B cell (primary cell): ENCODE measurements around the gene ZDHHC21. TPM values are rescaled to one million over a fixed set of nuclear protein-coding genes. Genes with fewer than 3 reads are reported as not detected.

Source experiments
- ATAC-seq: fragments of 200-7000 bp; cut with Tn5 transposase; one replicate; pipeline ENCODE4 v1.10.0; 2021; ENCODE audit warnings: low read depth, mild to moderate bottlenecking, moderate number of reproducible peaks, moderate library complexity
- CTCF ChIA-PET: fragments of 350-600 bp; sonication (Branson Sonifier 250); formaldehyde crosslinking; loops from one replicate; lab custom pipeline; 2021; ENCODE audit warnings: antibody characterized with exemption, inconsistent platforms; lab: Charles Lee
- POLR2A ChIA-PET: fragments of 350-600 bp; sonication (Branson Sonifier 250); formaldehyde crosslinking; loops from one replicate; lab custom pipeline; 2021; ENCODE audit warnings: antibody characterized with exemption; lab: Charles Lee
- DNase-seq: peaks from one replicate; pipeline ENCODE4 v3.0.0; 2013
- H2AFZ ChIP-seq: 2 replicates; pipeline ENCODE4 v1.6.1; 2012; ENCODE audit warnings: mild to moderate bottlenecking, low read depth, low read length; ENCODE audit not compliant: insufficient read depth, poor library complexity, severe bottlenecking
- H3K27ac ChIP-seq, 2 donors: 1 replicate in 1 of 2; 2 replicates in 1 of 2; pipeline ENCODE4 v1.5.1; 2012 to 2013; ENCODE audit warnings: low read length in 2 of 2, mild to moderate bottlenecking in 2 of 2, moderate library complexity in 1 of 2
- H3K27me3 ChIP-seq, 4 experiments: fragments of 200-600 bp in 1 of 4; sonication (generic) in 1 of 4; replicated peaks in 1 of 4; 1 replicate in 2 of 4; 2 replicates in 2 of 4; pipeline versions ENCODE4 v1.6.1 to v1.7.0; 2013 to 2016; ENCODE audit warnings: low read length in 3 of 4, mild to moderate bottlenecking in 2 of 4, mixed read lengths in 1 of 4, moderate library complexity in 1 of 4; ENCODE audit not compliant: insufficient read depth in 4 of 4, control insufficient read depth in 3 of 4; ENCODE audit errors: control extremely low read depth in 1 of 4
- H3K36me3 ChIP-seq, 2 experiments: replicated peaks in 1 of 2; 1 replicate in 1 of 2; 2 replicates in 1 of 2; pipeline versions ENCODE4 v1.6.1 to v1.7.1; 2013; ENCODE audit warnings: low read length in 1 of 2; ENCODE audit not compliant: insufficient read depth in 2 of 2, control insufficient read depth in 1 of 2; ENCODE audit errors: control extremely low read depth in 1 of 2, extremely low read depth in 1 of 2
- H3K4me1 ChIP-seq, 2 donors: fragments of 200-600 bp in 1 of 2; sonication (generic) in 1 of 2; 1 replicate in 1 of 2; 2 replicates in 1 of 2; pipeline versions ENCODE4 v1.5.1 to v1.6.1; 2013 to 2017; ENCODE audit warnings: low read length in 2 of 2; ENCODE audit not compliant: control insufficient read depth in 2 of 2, insufficient read depth in 2 of 2
- H3K4me2 ChIP-seq: replicated peaks from 2 replicates; pipeline ENCODE3; 2012; ENCODE audit warnings: mild to moderate bottlenecking, low read depth, low read length; ENCODE audit not compliant: poor library complexity, severe bottlenecking
- H3K4me3 ChIP-seq, 5 experiments: fragments of 200-600 bp in 1 of 5; sonication (generic) in 1 of 5; 1 replicate in 3 of 5; 2 replicates in 2 of 5; pipeline versions ENCODE4 v1.5.1 to v1.7.0; 2011 to 2016; ENCODE audit warnings: low read length in 4 of 5, mild to moderate bottlenecking in 4 of 5, low read depth in 2 of 5, control low read depth in 1 of 5, moderate library complexity in 1 of 5; ENCODE audit not compliant: insufficient read depth in 1 of 5; ENCODE audit errors: control extremely low read depth in 1 of 5, extremely low read depth in 1 of 5
- H3K79me2 ChIP-seq: fragments of 200-600 bp; sonication (generic); one replicate; pipeline ENCODE4 v1.6.0; 2016; ENCODE audit warnings: low read length; ENCODE audit not compliant: control insufficient read depth, insufficient read depth
- H3K9ac ChIP-seq: fragments of 200-600 bp; sonication (generic); 2 replicates; pipeline ENCODE4 v1.6.1; 2017; ENCODE audit warnings: mild to moderate bottlenecking, low read length, moderate library complexity
- H3K9me3 ChIP-seq, 3 donors: one replicate each; pipeline versions ENCODE4 v1.6.1 to v1.7.1; 2013; ENCODE audit warnings: low read length in 2 of 3; ENCODE audit not compliant: control insufficient read depth in 2 of 3, insufficient read depth in 1 of 3; ENCODE audit errors: control extremely low read depth in 1 of 3
- H4K20me1 ChIP-seq: 2 replicates; pipeline ENCODE4 v1.6.0; 2012; ENCODE audit warnings: mild to moderate bottlenecking, low read length; ENCODE audit not compliant: insufficient read depth, control insufficient read depth, poor library complexity, severe bottlenecking
- H3K27ac Mint-ChIP-seq: one replicate; pipeline ENCODE4 v1.8.0; 2021; ENCODE audit warnings: mixed read lengths
- H3K27me3 Mint-ChIP-seq: one replicate; pipeline ENCODE4 v1.8.0; 2021; ENCODE audit warnings: mixed read lengths
- H3K4me1 Mint-ChIP-seq: one replicate; pipeline ENCODE4 v1.8.0; 2021; ENCODE audit warnings: mixed read lengths
- H3K4me3 Mint-ChIP-seq: one replicate; pipeline ENCODE4 v1.8.0; 2021; ENCODE audit warnings: mixed read lengths
- H3K9me3 Mint-ChIP-seq: one replicate; pipeline ENCODE4 v1.8.0; 2022; ENCODE audit warnings: mixed read lengths; ENCODE audit not compliant: insufficient read depth
- CTCF ChIP-seq: fragments of 200-600 bp; IDR thresholded peaks from one replicate; pipeline ENCODE4 v1.8.0; 2022; ENCODE audit warnings: antibody characterized with exemption, mild to moderate bottlenecking
- EZH2 ChIP-seq: IDR thresholded peaks from 2 replicates; pipeline ENCODE4 v1.6.1; 2012; ENCODE audit warnings: borderline replicate concordance, low read depth, mild to moderate bottlenecking, moderate library complexity, low read length; ENCODE audit not compliant: insufficient read depth, poor library complexity, severe bottlenecking
- WGBS: methylation state at CpG from one replicate; pipeline ENCODE4 v1.1.5; 2013; ENCODE audit warnings: missing lambda C conversion rate; ENCODE audit not compliant: insufficient coverage; 5-methylcytosine and 5-hydroxymethylcytosine counted together
- intact Hi-C: fragments of 100-400 bp; cut with micrococcal nuclease; formaldehyde crosslinking; loops from one replicate; pipeline ENCODE4 v1.10.0; 2022
- polyA plus RNA-seq: library from polyadenylated mRNA; depleted of rRNA; stranded (reverse); fragments of >200 nt; gene quantifications from 2 replicates; pipeline ENCODE4 v1.2.3, GENCODE V29; 2012
- total RNA-seq, 2 donors: library from RNA; stranded (reverse); fragments of 120-200 nt in 1 of 2; gene quantifications; 1 replicate in 1 of 2; 2 replicates in 1 of 2; pipeline versions ENCODE4 v1.2.3 to v1.2.4, GENCODE V29; 2013 to 2022

ZDHHC21 gene
- total and polyA plus RNA-seq, 2 donors (not counting 1 experiment from before 2014, with no cell fraction given) = 10.3 to 39.7 TPM

GRCh38 chr9:14677396-14677795 is 15.8 kb downstream of the ZDHHC21 start:
- Histone ChIP-seq H3K36me3 (peaks cover 3 to 21% of the 10 kb centered on the region in 2 experiments), H3K4me1 (no peaks in the 10 kb centered on the region), H3K9ac (no peak overlapping the region), H3K4me2 (no peak overlapping the region), H3K79me2 (peaks cover 26% of the 10 kb centered on the region), H2AFZ (no peak overlapping the region), H4K20me1 (peaks cover 17% of the 10 kb centered on the region), H3K4me3 (no peak overlapping the region), H3K9me3 (no peaks in the 10 kb centered on the region), H3K27ac (no peak overlapping the region), H3K27me3 (no peaks in the 10 kb centered on the region)
- ATAC-seq (no peak), DNase-seq (no peak)
- TF ChIP-seq EZH2 (no peak), CTCF (no peak)
- 100% methylated on average over 1 of the region's 2 CpGs for WGBS
- Mint-ChIP-seq H3K4me1 (peaks cover 41% of the 10 kb centered on the region), H3K9me3 (no peaks in the 10 kb centered on the region), H3K27me3 (no peaks in the 10 kb centered on the region), H3K4me3 (no peak overlapping the region), H3K27ac (no peak overlapping the region)
- ChIA-PET CTCF (no interaction called here), POLR2A (no interaction called here)
- intact Hi-C loops = no loop called here

- no peaks in the 10 kb centered on the region for H3K27me3 Mint-ChIP-seq
- Histone ChIP-seq H3K27ac (no peak overlapping the region), H3K4me2 (no peak overlapping the region), H3K4me3 (no peak overlapping the region), H3K36me3 (peaks cover 0 to 26% of the 10 kb centered on the region in 2 experiments), H3K79me2 (peaks cover 13% of the 10 kb centered on the region), H3K9ac (no peak overlapping the region), H3K9me3 (no peaks in the 10 kb centered on the region), H3K27me3 (no peaks in the 10 kb centered on the region), H4K20me1 (peaks cover 6% of the 10 kb centered on the region), H3K4me1 (no peaks in the 10 kb centered on the region), H2AFZ (no peak overlapping the region)
- H3K4me3 Mint-ChIP-seq = no peak overlapping the region
- intact Hi-C loops = no loop called here
- no peak overlapping the region for H3K27ac Mint-ChIP-seq
- DNase-seq = no peak
- POLR2A ChIA-PET = no interaction called here
- H3K9me3 Mint-ChIP-seq = no peaks in the 10 kb centered on the region
- CTCF ChIA-PET = no interaction called here
- H3K4me1 Mint-ChIP-seq = peaks cover 24% of the 10 kb centered on the region
- no peak for ATAC-seq
- WGBS = no CpG with 5 or more reads among the region's 3 CpGs
- TF ChIP-seq EZH2 = no peak
- TF ChIP-seq CTCF = no peak
Measured at GRCh38 chr9:14674630-14675029, 18.6 kb downstream of the ZDHHC21 start.
